ENCODE data around the gene TTYH1.

Gene TTYH1

GRCh38 chr19:54393381-54393780 is 21.9 kb upstream of the TTYH1 start:
- no peak for DNase-seq

GRCh38 chr19:54395685-54396084 is 19.6 kb upstream of the TTYH1 start:
- no peak for DNase-seq

GRCh38 chr19:54399189-54399588 is 16.1 kb upstream of the TTYH1 start:
- DNase-seq, result no peak

- no peak for DNase-seq
These were observed 14.4 kb upstream of the TTYH1 start for GRCh38 chr19:54400913-54401312.

GRCh38 chr19:54403054-54403453 is 12.2 kb upstream of the TTYH1 start:
- no peak for DNase-seq

GRCh38 chr19:54405628-54406027 is 9.6 kb upstream of the TTYH1 start:
- DNase-seq, result no peak

GRCh38 chr19:54407780-54408179 is 7.5 kb upstream of the TTYH1 start:
- no peak for DNase-seq

GRCh38 chr19:54408456-54409026 is 6.7 kb upstream of the TTYH1 start:
- DNase-seq, result no peak

GRCh38 chr19:54411033-54411432 is 4.2 kb upstream of the TTYH1 start:
- DNase-seq, result no peak

GRCh38 chr19:54412877-54413276 is 2.4 kb upstream of the TTYH1 start:
- DNase-seq, result no peak

GRCh38 chr19:54414156-54414555 is 1.1 kb upstream of the TTYH1 start:
- no peak for DNase-seq

GRCh38 chr19:54415901-54416673 is 823 bp downstream of the TTYH1 start:
- no peak for DNase-seq

- DNase-seq, result no peak
These were observed 1.6 kb downstream of the TTYH1 start for GRCh38 chr19:54416695-54417491.

GRCh38 chr19:54418030-54418929 is 3.0 kb downstream of the TTYH1 start:
- no peak for DNase-seq

GRCh38 chr19:54418930-54419800 is 3.9 kb downstream of the TTYH1 start:
- DNase-seq, result no peak

- no peak for DNase-seq
These were observed 4.8 kb downstream of the TTYH1 start for GRCh38 chr19:54420068-54420382.

GRCh38 chr19:54420383-54421168 is 5.3 kb downstream of the TTYH1 start:
- no peak for DNase-seq

- no peak for DNase-seq
These were observed 5.9 kb downstream of the TTYH1 start for GRCh38 chr19:54421169-54421516.

- DNase-seq, result no peak
These were observed 6.3 kb downstream of the TTYH1 start for GRCh38 chr19:54421521-54421920.

GRCh38 chr19:54422136-54422535 is 6.9 kb downstream of the TTYH1 start:
- no peak for DNase-seq

GRCh38 chr19:54424201-54424600 is 8.9 kb downstream of the TTYH1 start:
- no peak for DNase-seq
